NCI-H748 treated with DMSO at 0.1 percent for 48 hours (cell line): ENCODE data around the gene HCRT.
A peak's percentile ranks its signal among the peaks of the same experiment; 100 is the strongest.
"Not testable (repeated sequence)": the region's sequence is repeated elsewhere in the genome, so short reads cannot be mapped to it uniquely, and the experiment has no call there.

Source experiments
- DNase-seq: peaks from one replicate; lab custom pipeline; 2025; lab: John Stamatoyannopoulos, UW

Gene HCRT

DNA sequence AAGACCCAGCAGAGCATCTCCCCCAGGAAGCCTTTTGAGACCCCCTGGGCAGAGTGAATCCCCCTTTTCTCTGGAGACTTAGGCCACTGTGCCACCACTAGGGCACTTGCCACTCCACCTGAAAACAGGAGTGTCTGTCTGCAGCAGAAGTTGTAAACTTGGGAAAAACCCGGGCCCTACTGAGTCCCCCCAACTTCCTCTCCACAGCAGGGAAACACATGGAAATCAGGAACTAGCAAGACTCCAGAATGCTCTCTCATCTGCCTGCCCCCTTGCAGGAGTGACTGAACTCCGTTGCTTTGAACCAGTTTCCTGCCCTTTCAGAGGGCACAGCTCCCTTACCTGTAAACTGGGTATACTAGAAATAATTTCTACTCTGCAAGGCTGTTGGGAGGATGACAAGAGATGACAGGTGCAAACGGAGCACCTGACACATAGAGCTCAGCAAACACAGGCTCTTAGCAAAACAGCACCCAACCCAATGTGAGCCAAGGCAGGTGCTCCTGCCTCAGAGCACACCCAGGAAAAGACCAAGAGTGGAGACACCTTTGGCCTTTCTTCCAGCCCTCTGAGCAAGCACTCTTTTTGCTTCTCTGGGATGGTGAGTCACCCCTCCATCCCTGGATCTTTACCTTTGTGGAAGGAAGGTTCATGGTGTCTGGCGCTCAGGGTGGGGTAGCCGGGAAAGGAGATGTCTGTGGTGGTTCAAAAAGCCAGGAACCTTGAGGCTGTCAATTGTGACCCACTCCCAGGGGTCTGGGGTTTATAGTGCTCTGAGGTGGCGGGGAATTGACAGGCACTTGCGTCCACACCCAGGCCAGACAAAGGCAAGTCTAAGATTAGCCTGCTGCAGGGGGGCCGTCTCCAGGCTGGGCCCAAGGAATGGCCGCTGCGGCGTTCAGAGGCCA, at the start of gene HCRT:
Gene HCRT, minus strand, starts transcription at position 740 of the 908 bp plus-strand sequence. Its CDS starts 87 bp downstream, at position 653.
- no peak for DNase-seq

- no peak for DNase-seq
Measured at GRCh38 chr17:42233994-42234393, 48.7 kb upstream of the HCRT start.

DNA sequence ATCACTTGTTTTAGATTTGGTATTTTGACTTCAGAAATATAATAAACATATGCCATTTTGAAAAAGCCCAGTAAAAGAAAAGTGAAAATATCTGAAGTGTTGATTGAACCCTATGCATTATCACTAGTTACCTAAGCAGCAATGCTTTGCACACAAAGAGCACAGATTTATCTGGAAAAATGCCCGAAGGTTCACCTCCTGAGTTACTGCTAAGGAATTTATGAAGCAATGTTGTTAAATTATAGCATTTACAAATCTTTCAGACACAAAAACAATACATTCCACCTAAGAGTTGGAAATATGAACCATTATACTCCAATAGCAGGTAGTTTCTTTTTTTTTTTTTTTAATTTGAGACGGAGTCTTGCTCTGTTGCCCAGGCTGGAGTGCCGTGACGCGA, 47.9 kb upstream of the HCRT start:
- DNase-seq, result no peak

DNA sequence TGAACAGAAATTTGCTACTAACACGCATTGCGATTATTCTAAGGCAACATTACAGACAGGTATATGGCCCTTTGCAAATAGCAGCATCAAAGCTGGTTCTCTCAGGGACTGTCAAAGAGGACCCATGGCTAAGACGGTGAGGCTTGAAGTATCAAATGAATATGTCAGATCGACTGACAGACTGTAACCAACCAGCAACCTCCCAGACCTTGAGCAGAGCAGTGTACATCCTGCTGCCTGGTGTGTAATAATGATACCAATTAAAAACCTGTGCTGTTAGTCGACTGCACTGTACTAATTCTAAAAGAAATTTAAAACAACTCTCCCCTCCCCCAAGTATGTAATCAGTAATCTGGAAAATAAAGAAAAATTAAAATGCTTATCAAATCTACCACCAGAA, 45.0 kb upstream of the HCRT start:
- no peak for DNase-seq

DNA sequence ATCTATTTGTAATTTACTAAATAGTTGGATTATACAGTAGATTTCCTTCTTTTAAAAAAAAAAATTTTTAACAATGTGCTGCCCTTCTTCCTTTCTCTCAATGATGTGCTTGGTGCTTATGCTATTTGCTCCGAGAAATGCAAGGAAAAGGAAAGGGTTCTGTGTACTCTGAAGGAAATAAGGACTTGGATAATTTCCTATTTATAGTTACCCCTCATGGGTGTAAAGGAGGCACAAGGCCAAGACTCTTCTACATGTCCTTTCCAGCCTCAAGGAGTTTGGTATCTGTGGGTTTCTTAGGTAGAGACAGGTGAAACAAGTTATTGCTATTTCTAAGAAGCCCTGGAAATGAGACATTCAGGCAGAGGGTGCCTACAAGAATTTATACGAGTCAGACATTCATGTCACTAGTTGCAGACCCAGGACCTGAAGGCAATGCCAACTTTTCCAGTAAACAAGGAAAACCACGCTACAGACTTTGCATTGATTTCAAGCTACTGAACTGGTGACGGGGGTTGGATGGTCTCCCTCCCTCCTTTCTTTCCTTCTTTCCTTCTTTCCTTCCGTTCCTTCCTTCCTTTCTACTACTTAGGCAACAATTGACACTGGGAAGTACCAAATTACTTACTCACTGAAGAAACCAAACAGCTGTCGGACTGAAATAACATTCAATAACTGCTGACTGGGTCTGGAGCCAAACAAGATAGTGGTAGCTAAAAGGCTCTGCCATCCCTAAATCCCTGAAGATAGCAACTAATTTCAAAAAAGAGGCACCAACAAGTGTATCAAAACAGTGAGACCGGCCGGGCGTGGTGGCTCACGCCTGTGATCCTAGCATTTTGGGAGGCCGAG, 42.8 kb upstream of the HCRT start:
- DNase-seq, result no peak

- DNase-seq, result no peak
Measured at GRCh38 chr17:42225646-42226045, 40.4 kb upstream of the HCRT start.

DNA sequence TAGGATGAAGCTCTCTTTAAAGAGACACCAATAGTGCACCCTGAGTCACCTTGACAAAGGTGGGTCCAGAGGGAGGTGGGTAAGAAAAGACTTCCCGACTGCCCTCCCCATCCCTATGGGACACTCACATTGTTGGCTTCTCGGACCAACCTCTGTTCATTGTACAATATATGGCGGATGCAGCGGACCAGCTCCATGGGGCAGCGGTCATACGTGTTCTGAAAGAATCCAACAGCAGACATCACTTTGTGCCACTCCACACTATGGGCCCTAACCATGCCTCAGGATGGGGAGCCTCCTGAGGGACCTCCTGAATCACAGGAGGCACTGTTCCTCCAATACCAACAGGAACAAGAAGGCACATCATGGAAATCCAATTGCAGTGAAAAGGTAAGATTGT, 39.4 kb upstream of the HCRT start:
- DNase-seq, result no peak

DNA sequence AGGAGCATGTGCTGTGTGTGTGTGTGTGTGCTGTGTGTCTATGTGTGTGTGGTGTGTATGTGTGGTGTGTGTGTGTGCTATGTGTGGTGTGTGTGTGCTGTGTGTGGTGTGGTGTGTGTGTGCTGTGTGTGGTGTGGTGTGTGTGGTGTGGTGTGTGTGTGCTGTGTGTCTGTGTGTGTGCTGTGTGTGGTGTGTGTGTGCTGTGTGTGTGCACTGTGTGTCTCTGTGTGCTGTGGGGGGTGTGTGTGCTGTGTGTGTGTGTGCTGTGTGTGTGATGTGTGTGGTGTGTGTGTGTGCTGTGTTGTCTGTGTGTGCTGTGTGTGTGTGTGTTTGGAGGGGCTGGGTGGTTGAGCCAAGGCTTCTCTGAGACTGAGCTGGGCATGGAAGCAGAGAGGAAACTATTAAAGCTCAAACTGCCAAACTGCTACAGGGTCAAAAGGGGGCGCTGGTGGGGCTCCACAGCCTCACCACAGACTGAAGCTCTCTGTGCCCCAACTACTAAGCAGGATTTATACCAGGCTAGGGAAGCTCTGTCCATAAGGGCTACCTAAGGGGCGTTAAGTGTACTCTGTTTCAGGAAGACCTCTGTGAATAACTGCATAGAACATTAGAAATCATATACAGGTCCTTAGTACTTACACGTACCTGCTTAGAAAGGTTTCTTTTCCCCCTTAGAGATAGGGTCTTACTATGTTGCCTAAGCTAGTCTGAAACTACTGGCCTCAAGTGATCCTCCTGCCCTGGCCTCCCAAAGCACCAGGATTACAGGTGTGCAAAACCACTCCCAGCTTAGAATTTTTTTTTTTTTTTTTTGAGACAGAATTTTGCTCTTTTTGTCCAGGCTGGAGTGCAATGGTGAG, 36.9 kb upstream of the HCRT start:
- peak; percentile 24 for DNase-seq

GRCh38 chr17:42219280-42219679, 34.0 kb upstream of the HCRT start:
- DNase-seq, result not testable (repeated sequence)

DNA sequence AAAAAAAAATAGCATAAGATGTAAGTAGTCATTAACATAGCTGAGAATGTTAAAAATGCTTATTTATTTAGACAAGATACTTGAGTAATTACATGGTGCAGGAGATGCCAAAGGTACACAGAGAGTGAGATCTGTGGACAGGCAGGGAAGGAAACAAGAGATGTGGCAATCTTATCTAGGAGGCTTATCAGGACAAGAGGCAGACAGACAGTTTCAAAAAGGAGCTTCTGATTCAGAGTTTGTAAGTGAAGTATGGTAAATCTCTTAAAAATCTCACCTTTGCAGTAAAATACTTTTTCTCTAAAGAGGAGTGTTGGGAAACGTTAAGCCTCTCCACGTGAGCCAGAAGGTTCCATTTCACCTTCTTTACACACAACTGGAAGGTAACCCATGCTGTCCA, 28.9 kb upstream of the HCRT start:
- DNase-seq, result no peak

GRCh38 chr17:42212382-42212781, 27.1 kb upstream of the HCRT start:
- DNase-seq, result no peak

GRCh38 chr17:42211921-42212341, 26.7 kb upstream of the HCRT start:
- DNase-seq, result not testable (repeated sequence)

DNA sequence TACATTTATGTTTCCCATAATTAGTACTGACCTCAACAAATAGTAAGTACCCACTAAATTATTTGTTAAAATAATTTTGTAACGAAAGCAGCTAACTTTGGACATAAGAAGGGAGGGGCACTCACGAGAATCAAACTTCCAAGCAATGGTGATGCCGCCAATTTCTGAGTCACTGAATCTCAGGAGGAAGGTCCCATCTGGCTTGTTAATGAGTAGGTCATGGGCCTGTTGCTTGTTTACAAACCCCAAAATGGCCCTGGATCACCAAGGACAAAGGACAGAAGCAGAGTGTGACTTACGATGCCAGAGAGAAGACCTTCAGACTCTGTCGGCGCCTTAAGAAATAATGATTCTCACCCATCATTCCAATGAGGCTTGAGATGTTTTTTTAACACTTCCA, 24.8 kb upstream of the HCRT start:
- DNase-seq, result no peak

- not testable (repeated sequence) for DNase-seq
Measured at GRCh38 chr17:42206153-42206612, 20.9 kb upstream of the HCRT start.

- DNase-seq, result no peak
Measured at GRCh38 chr17:42203354-42203753, 18.1 kb upstream of the HCRT start.

DNA sequence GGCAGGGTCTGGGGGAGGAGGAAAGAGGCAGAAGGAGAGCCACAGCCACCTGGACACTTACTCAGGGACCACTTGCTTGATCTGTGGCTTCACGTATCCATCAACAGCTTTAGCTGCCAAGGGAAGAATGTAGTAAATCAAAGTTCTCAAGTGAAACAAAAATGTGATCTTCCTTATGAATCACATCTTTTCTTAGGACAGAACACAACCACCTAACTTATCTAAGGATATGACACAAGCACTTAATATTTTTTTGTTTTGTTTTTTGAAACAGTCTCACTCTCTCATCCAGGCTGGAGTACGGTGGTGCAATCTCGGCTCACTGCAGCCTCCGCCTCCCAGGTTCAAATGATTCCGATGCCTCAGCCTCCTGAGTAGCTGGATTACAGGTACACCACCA, 17.4 kb upstream of the HCRT start:
- DNase-seq, result no peak

- no peak for DNase-seq
Measured at GRCh38 chr17:42202159-42202558, 16.9 kb upstream of the HCRT start.

- DNase-seq, result no peak
Measured at GRCh38 chr17:42201458-42201772, 16.2 kb upstream of the HCRT start.

DNA sequence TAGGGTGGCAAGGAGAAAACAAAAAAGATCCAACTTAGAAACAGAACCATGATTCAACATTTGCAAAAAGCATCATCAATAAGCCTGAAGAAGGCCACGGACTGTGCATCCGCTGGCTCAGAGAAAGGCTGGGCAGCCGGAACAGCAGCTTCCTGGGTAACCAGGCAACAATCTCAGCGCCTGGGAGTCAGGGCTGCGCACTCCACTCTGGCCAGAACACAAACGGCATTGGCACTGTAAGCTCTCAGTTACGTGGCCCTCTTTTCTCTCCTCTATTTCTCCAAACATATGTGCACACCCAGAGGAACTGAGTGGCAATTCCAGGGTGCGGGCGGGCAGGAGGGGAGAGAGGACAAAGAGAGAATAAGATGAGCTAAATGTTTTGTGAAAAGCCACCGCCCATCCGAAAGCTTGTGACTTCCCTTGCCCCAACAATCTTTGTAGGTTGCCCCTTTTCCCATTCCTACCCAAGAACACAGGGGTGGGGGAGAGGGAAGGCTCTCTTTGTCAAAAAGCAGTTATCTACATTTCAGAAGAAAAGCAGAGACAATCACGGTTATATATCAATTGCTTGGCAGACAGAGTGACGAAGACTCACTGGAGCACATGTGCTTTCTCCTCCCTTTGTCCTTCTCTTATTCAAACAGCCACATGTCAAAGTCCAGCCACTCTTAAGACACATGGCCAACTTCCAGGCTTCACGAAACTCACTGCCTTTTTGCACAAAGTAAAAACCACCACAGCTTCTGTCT, 15.6 kb upstream of the HCRT start:
- no peak for DNase-seq

GRCh38 chr17:42199416-42200011, 14.3 kb upstream of the HCRT start:
- no peak for DNase-seq

- no peak for DNase-seq
Measured at GRCh38 chr17:42198897-42199296, 13.6 kb upstream of the HCRT start.
